Muscle of leg (tissue), 11 donors: ENCODE measurements around the gene YOD1. TPM values are rescaled to one million over a fixed set of nuclear protein-coding genes. Genes with fewer than 3 reads are reported as not detected.

Experiments used
- DNase-seq: peaks from one replicate; pipeline ENCODE4 v3.0.0; 2013
- H3K27ac ChIP-seq: one replicate; pipeline ENCODE4 v1.5.1; 2013; ENCODE audit warnings: mild to moderate bottlenecking, low read length, control low read depth
- H3K27me3 ChIP-seq: one replicate; pipeline ENCODE4 v1.6.1; 2013; ENCODE audit warnings: low read length; ENCODE audit not compliant: control insufficient read depth, insufficient read depth
- H3K36me3 ChIP-seq: one replicate; pipeline ENCODE4 v1.6.1; 2013; ENCODE audit warnings: low read length; ENCODE audit not compliant: control insufficient read depth, insufficient read depth
- H3K4me1 ChIP-seq: one replicate; pipeline ENCODE4 v1.6.1; 2013; ENCODE audit warnings: low read length; ENCODE audit not compliant: control insufficient read depth, insufficient read depth
- H3K4me3 ChIP-seq: one replicate; pipeline ENCODE4 v1.5.1; 2013; ENCODE audit warnings: low read length, control low read depth
- H3K9me3 ChIP-seq: replicated peaks from 2 replicates; pipeline ENCODE4 v1.6.1; 2013; ENCODE audit warnings: low read depth, low read length; ENCODE audit not compliant: control insufficient read depth
- WGBS: methylation state at CpG from one replicate; pipeline ENCODE4 v1.1.5; 2013; ENCODE audit warnings: missing lambda C conversion rate; ENCODE audit not compliant: insufficient coverage; 5-methylcytosine and 5-hydroxymethylcytosine counted together
- polyA plus RNA-seq, 8 donors: library from polyadenylated mRNA; unstranded; fragments of 120-200 nt; gene quantifications; one replicate each; pipeline versions ENCODE4 v1.2.1 to v1.2.3, GENCODE V29; 2013; ENCODE audit warnings: inconsistent platforms in 1 of 8, low replicate concordance in 1 of 8; ENCODE audit not compliant: insufficient read length in 8 of 8, insufficient read depth in 1 of 8
- total RNA-seq: library from RNA; stranded (reverse); fragments of 120-200 nt; gene quantifications from one replicate; pipeline ENCODE4 v1.2.4, GENCODE V29; 2013

The YOD1 gene
- total and polyA plus RNA-seq, 9 donors = 4.2 to 6.7 (median 5.9) TPM

- no CpG with 5 or more reads among the region's 2 CpGs for WGBS
- DNase-seq = no peak
- Histone ChIP-seq H3K27ac (no peak overlapping the region), H3K27me3 (peaks cover 15% of the 10 kb centered on the region), H3K36me3 (no peaks in the 10 kb centered on the region), H3K4me1 (peaks cover 10% of the 10 kb centered on the region), H3K4me3 (no peak overlapping the region), H3K9me3 (no peaks in the 10 kb centered on the region)
Measured at GRCh38 chr1:207028884-207029650, 21.9 kb downstream of the YOD1 start.

DNA sequence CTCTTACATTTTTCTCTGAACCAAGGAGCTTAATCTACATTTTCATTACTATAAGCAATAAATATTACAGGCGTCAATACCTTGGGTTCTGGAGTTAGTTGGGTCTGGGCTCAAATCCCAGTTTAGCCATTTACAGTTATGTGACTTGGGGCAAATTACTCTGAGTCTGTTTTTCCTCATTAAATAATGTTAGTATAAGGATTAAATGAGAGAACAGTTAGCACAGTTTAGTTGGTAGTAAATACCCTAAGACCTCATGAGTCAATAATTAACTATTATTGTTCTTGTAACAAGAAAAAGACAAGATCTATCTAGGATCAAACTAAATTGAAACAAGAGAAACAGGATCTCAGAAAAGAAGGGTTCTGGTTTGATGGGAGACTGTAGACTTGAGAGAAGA lies 23.1 kb downstream of the YOD1 start:
- no CpG with 5 or more reads among the region's 1 CpG for WGBS
- H3K9me3 ChIP-seq = no peaks in the 10 kb centered on the region
- peaks cover 14% of the 10 kb centered on the region for H3K4me1 ChIP-seq
- H3K36me3 ChIP-seq = no peaks in the 10 kb centered on the region
- no peak overlapping the region for H3K4me3 ChIP-seq
- no peak overlapping the region for H3K27ac ChIP-seq
- peaks cover 15% of the 10 kb centered on the region for H3K27me3 ChIP-seq
- no peak for DNase-seq

- 95% methylated on average over 15 of the region's 18 CpGs for WGBS
Measured at GRCh38 chr1:207027206-207027777, 23.7 kb downstream of the YOD1 start.

GRCh38 chr1:207026104-207026534 lies 24.9 kb downstream of the YOD1 start:
- Histone ChIP-seq H3K4me3 (no peak overlapping the region), H3K27ac (peak overlapping the region; percentile 62), H3K9me3 (no peaks in the 10 kb centered on the region), H3K27me3 (peaks cover 5% of the 10 kb centered on the region), H3K4me1 (peaks cover 12% of the 10 kb centered on the region), H3K36me3 (no peaks in the 10 kb centered on the region)
- DNase-seq = peak; percentile 82
- WGBS = 40% methylated on average over 1 of the region's 4 CpGs

More at GRCh38 chr1:207027206-207027777, 23.7 kb downstream of the YOD1 start:
- peaks cover 12% of the 10 kb centered on the region for H3K4me1 ChIP-seq
- no peak for DNase-seq
- no peaks in the 10 kb centered on the region for H3K9me3 ChIP-seq
- no peaks in the 10 kb centered on the region for H3K36me3 ChIP-seq
- no peak overlapping the region for H3K4me3 ChIP-seq
- peaks cover 11% of the 10 kb centered on the region for H3K27me3 ChIP-seq
- no peak overlapping the region for H3K27ac ChIP-seq

DNA sequence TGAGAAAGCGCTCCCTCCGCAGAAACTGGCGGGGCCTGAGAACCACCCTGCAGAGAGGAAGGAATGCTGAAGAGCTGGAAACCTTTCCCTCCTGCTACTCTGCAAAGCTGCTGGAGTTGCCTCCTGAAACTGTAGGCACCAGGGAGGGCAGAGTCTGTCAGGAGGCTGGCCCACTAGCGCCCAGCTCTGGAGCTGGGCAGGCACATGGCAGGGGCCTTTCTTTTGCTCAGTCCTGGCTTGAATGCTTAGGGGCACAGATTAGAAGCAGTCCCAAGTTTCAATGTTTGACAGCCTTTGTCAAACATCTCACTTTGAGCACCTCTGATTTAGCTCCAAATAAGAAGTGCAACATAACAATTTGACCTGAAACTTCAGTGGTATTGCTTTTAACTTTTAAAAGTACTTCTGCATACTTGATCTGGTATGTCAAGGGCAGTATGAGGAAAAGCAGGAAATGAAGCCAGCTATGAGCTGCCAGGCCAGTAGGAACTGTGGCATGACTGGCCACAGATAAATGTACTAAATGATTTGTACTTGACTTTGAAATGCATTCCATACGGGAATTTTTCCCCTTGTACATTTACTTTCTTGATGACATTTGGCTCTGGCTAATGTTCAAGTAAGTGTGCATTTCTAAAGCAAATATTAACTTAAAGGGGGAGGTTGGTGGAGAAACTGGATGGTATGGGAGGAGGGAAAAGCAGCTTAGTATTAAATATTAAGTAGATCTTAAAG lies 25.7 kb downstream of the YOD1 start:
- Histone ChIP-seq H3K4me1 (peaks cover 12% of the 10 kb centered on the region), H3K27me3 (peaks cover 4% of the 10 kb centered on the region), H3K4me3 (no peak overlapping the region), H3K36me3 (no peaks in the 10 kb centered on the region), H3K27ac (peak overlapping the region; percentile 62), H3K9me3 (no peaks in the 10 kb centered on the region)
- WGBS = 43% methylated on average over 1 of the region's 5 CpGs
- peak; percentile 45 for DNase-seq

DNA sequence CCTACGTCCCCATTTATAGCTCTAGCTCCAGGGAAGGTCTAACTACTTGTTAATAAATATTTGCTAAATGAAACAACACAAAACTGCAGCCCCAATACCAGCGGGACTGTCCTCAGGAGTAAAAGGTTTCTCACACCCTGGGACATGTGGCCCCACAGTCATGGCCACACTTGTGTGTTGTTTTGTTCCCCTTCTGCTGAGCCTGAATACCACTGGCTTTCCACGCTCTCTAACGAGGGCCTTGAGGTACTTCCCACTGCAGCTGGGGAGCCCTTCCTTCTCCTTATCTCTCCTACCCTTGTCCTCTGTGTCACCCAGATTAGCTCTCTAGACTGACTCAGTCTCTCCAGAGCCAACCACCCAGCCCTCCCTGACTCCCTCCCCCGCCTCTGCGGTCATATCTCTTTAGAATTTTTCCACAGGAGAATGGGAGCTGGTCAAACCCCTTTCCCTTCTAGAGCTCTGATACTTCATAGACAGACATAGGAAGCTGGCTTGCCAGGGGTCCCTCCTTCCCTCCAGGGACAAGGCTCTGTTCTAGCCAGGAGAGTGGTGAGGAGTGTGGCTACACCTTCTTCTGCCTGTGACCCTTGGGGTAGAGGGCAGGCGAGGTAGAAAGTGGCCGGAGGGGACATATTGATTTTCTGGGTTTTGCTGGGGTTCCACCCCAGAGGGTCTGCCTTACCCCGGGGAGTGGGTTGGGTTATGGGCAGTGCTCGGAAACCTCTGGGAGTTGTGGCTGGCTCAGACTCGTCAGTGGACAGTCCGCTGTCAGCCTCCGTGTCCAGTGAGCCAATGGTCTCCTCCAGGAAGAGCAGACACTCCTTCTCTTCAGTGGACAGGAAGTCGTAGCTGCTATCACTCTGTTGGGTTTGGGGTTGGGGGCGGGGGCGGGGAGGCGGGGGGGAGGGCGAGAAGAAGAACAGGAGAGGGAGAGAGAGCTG lies 26.5 kb downstream of the YOD1 start:
- Histone ChIP-seq H3K27me3 (peaks cover 4% of the 10 kb centered on the region), H3K27ac (peak overlapping the region; percentile 65), H3K36me3 (no peaks in the 10 kb centered on the region), H3K4me3 (no peak overlapping the region), H3K9me3 (no peaks in the 10 kb centered on the region), H3K4me1 (peaks cover 12% of the 10 kb centered on the region)
- 81% methylated on average over 9 of the region's 18 CpGs for WGBS
- peak; percentile 49 for DNase-seq

- Histone ChIP-seq H3K4me3 (no peak overlapping the region), H3K36me3 (no peaks in the 10 kb centered on the region), H3K9me3 (no peaks in the 10 kb centered on the region), H3K4me1 (peaks cover 12% of the 10 kb centered on the region), H3K27ac (no peak overlapping the region), H3K27me3 (peaks cover 2% of the 10 kb centered on the region)
- 78% methylated on average over 8 of the region's 8 CpGs for WGBS
- DNase-seq = no peak
Measured at GRCh38 chr1:207022996-207023679, 27.9 kb downstream of the YOD1 start.

- Histone ChIP-seq H3K4me1 (peaks cover 12% of the 10 kb centered on the region), H3K36me3 (no peaks in the 10 kb centered on the region), H3K27ac (no peak overlapping the region), H3K4me3 (no peak overlapping the region), H3K9me3 (no peaks in the 10 kb centered on the region), H3K27me3 (peaks cover 2% of the 10 kb centered on the region)
- no peak for DNase-seq
- 82% methylated on average over 15 of the region's 15 CpGs for WGBS
Measured at GRCh38 chr1:207021876-207022596, 29.0 kb downstream of the YOD1 start.
